Measurements from ENCODE around the gene CACNG4. TPM values are rescaled to one million over a fixed set of nuclear protein-coding genes. Genes with fewer than 3 reads are reported as not detected.

CACNG4 gene
- total RNA-seq, 4 donors from 2014 or later, result 0.56 to 2.2 (median 1.1) TPM; not detected in 1

DNA sequence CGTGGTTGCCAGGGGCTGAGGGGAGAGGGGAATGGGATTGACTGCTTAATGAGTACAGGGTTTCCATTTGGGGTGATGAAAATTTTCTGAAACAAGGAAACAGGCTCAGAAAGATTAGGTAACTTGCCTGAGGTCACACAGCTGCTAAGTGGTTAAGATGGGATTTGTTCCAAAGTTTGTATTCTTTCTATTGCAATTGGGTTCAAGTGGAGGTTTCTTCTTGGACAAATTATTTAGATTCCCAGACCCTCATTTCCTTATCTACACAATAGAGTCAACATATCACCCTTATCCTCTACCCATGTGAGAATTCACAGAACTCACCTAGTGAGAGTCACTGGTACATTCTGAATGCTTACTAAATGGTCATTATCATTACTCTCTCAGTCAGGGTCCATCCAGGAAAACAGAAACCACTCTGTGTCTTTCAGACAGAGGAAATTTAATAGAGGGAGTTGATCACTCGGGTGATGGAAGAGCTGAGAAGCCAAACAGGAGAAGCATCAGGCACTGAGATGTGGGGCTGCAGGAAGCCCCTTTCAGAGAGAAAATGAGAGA lies 22.6 kb downstream of the CACNG4 start:
- DNase-seq (ENCODE audit: low spot score) (no peak), ATAC-seq (ENCODE audit: low FRiP score) (no peak)
- TF ChIP-seq, protein P1, sequence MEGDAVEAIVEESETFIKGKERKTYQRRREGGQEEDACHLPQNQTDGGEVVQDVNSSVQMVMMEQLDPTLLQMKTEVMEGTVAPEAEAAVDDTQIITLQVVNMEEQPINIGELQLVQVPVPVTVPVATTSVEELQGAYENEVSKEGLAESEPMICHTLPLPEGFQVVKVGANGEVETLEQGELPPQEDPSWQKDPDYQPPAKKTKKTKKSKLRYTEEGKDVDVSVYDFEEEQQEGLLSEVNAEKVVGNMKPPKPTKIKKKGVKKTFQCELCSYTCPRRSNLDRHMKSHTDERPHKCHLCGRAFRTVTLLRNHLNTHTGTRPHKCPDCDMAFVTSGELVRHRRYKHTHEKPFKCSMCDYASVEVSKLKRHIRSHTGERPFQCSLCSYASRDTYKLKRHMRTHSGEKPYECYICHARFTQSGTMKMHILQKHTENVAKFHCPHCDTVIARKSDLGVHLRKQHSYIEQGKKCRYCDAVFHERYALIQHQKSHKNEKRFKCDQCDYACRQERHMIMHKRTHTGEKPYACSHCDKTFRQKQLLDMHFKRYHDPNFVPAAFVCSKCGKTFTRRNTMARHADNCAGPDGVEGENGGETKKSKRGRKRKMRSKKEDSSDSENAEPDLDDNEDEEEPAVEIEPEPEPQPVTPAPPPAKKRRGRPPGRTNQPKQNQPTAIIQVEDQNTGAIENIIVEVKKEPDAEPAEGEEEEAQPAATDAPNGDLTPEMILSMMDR (IDR thresholded peaks at IDR 0.05), result no peak

DNA sequence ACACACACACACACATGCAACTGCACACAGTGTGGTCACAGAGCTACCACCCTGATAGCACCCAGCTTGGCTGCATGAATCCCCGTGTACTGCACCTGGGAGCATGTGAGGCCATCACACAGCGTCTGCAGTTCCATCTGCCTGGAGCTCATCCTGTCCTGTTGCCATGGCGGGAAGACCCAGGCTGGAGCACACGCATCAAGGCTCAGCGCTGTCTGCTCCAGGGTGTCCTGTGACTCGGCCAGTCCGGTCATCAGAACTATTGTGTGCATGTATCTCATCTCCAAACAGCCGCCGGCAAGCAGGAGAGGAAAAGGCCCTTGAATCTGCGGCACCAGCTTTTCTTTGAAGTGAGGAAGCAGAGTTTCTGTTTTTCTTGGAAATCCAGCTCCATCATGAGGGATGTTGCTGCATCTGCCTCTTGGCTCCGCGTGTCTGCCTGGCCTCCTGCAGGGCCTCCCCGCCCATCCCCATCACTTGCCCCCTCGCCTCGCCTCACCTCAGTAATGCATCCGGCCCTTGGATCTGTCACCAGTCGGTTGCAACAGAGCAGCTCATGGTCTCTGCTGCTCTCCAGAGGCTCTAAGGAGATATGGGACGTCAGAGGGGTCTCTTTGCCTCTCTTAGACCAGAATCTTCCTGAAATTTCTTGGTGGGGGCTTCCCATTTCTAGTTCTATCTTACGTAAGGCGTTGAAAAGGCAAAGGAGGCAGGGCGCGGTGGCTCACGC lies 23.7 kb downstream of the CACNG4 start:
- no peak for ATAC-seq (ENCODE audit: low FRiP score)
- TF ChIP-seq, protein P1 (IDR thresholded peaks at IDR 0.05), result no peak
- DNase-seq (ENCODE audit: low spot score), result no peak

DNA sequence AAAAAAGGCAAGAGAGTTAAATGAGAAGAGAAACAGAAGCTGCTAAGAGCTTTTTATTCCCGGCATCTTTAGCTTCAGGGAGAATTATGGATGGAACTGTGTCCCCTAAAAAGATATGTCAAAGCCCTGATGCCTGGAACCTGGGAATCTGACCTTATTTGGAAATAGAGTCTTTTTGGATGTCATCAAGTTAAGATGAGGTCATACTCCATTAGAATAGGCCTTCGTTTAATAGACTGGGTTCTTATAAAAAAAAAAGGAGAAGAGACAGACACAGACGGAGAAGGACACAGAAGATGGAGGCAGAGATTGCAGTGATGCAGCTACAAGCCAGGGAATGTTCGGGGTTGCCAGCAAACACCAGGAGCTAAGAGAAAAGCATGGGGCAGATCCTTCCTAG lies 24.6 kb downstream of the CACNG4 start:
- DNase-seq (ENCODE audit: low spot score), result no peak
- ATAC-seq (ENCODE audit: low FRiP score), result no peak
- TF ChIP-seq, protein P1 (IDR thresholded peaks at IDR 0.05), result no peak

DNA sequence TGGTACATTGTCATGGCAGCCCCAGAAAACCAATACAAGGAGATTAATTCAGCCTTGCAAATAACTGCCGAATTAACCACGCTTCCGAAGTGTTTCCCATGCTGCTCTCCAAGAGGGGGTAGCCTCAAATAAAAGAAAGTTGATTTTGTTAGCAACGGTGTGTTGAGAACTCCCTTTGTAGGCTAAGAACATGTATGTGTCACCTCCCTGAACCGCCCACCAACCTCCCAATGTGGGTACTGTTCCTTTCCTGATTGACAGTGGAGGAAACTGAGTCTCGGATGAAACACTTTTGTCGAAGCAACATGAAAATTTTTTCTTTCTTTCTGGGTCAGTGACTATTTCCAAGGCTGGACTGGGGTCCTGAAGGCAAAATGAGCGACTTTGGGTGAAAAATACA lies 25.1 kb downstream of the CACNG4 start:
- ATAC-seq (ENCODE audit: low FRiP score), result no peak
- TF ChIP-seq, protein P1 (IDR thresholded peaks at IDR 0.05), result no peak
- DNase-seq (ENCODE audit: low spot score), result no peak

DNA sequence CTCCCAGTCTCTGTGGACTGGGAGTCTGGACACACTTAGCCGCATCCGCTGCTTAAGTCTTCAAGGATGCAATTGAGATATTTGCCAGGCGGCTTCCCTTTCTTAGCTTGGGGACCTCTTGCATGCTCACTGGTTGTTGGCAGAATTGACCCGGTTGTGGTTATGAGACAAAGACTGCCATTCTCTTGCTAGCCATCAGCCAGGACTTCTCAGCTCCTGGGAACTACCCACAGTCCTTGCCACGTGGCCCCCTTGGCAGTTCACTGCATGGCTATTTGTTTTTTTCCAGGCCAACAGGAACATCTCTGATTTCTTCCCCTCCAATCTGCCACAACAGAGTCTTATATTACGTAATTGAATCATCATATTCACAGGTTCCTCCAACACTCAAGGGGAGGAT lies 25.5 kb downstream of the CACNG4 start:
- DNase-seq (ENCODE audit: low spot score) (no peak), ATAC-seq (ENCODE audit: low FRiP score) (no peak)
- TF ChIP-seq, protein P1 (IDR thresholded peaks at IDR 0.05), result no peak

DNA sequence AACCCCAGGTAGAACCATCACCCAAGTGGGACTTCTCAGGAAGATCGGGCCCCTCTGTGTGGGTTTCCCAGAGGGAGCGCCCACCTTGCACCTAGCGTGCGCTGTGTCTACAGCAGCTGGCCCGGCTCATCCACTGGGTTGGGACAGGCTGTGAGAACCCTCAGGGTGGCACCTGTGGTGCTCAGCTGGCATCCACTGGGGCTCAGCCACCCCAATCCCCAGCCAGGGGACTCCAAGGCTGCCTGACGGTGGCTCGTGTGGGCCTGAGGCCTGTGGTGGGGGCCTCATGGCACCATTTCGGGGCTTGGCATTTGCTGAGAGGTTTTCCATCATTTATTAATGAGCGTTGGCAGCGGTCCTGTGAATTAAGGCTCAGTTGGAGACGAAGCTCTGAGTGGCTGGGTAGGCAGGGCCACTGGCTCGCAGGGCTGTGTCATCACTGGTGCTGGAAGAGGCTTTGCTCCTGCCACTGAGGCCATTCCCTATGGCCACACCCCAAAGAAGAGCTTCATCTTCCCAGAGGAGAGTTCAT lies 28.5 kb downstream of the CACNG4 start:
- DNase-seq (ENCODE audit: low spot score), result no peak
- ATAC-seq (ENCODE audit: low FRiP score), result no peak
- TF ChIP-seq, protein P1 (IDR thresholded peaks at IDR 0.05), result no peak

DNA sequence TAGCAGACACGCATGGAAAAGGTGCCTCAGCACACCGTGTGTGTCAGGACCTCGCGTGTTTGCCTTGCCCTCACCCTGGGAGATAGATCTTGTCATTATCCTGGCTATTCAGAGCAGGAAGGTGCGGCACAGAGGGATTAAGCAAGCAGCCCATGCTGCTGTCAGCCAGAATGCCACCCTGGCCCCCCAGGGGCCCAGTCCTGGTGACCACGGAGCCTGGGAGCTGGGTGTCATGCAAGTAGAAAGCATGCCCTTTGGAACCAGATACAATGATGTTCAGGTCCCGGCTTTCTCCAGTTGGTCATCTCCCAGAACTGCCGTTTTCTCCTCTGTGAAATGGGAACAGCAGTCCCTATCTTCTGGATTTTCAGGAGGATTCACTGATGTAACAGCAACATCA lies 29.9 kb downstream of the CACNG4 start:
- ATAC-seq (ENCODE audit: low FRiP score) (no peak), DNase-seq (ENCODE audit: low spot score) (no peak)
- TF ChIP-seq, protein P1 (IDR thresholded peaks at IDR 0.05), result no peak
